Measurements from ENCODE around the gene PPA2. TPM values are rescaled to one million over a fixed set of nuclear protein-coding genes. Genes with fewer than 3 reads are reported as not detected.

PPA2 gene
- total and polyA plus RNA-seq, 2 donors (not counting 1 experiment from before 2014, with no cell fraction given) = 26.9 to 51.5 TPM

- WGBS (ENCODE audit: insufficient coverage) = 100% methylated on average over 1 of the region's 6 CpGs
- Histone ChIP-seq H3K4me3 (ENCODE audit: control extremely low read depth in 1 of 5, extremely low read depth in 1 of 5, insufficient read depth in 1 of 5, low read depth in 2 of 5, low read length in 4 of 5) (no peak overlapping the region), H3K27me3 (replicated peaks in 1 of 4; ENCODE audit: control extremely low read depth in 1 of 4, control insufficient read depth in 3 of 4, insufficient read depth in 4 of 4, low read length in 3 of 4) (no peaks in the 10 kb centered on the region), H4K20me1 (ENCODE audit: control insufficient read depth, insufficient read depth, low read length, poor library complexity, severe bottlenecking) (no peaks in the 10 kb centered on the region), H3K9me3 (ENCODE audit: control extremely low read depth in 1 of 3, control insufficient read depth in 2 of 3, insufficient read depth in 1 of 3, low read length in 2 of 3) (peaks cover 0 to 4% (median 0%) of the 10 kb centered on the region in 3 donors), H2AFZ (ENCODE audit: insufficient read depth, low read depth, low read length, poor library complexity, severe bottlenecking) (no peak overlapping the region), H3K36me3 (replicated peaks in 1 of 2; ENCODE audit: control extremely low read depth in 1 of 2, control insufficient read depth in 1 of 2, extremely low read depth in 1 of 2, insufficient read depth in 2 of 2, low read length in 1 of 2) (peaks cover 7 to 30% of the 10 kb centered on the region in 2 experiments), H3K9ac (ENCODE audit: low read length) (no peak overlapping the region), H3K79me2 (ENCODE audit: control insufficient read depth, insufficient read depth, low read length) (no peaks in the 10 kb centered on the region), H3K4me1 (ENCODE audit: control insufficient read depth in 2 of 2, insufficient read depth in 2 of 2, low read length in 2 of 2) (no peaks in the 10 kb centered on the region), H3K27ac (ENCODE audit: low read length in 2 of 2) (no peak overlapping the region), H3K4me2 (replicated peaks; ENCODE audit: low read depth, low read length, poor library complexity, severe bottlenecking) (no peak overlapping the region)
- H3K4me1 Mint-ChIP-seq = peaks cover 4% of the 10 kb centered on the region
- ChIA-PET CTCF (no interaction called here), POLR2A (no interaction called here)
- DNase-seq (no peak), ATAC-seq (ENCODE audit: low read depth) (no peak)
- intact Hi-C loops (cut with micrococcal nuclease) = no loop called here
- no peak for TF ChIP-seq CTCF (IDR thresholded peaks at IDR 0.05)
- no peak for TF ChIP-seq EZH2 (IDR thresholded peaks at IDR 0.05; ENCODE audit: borderline replicate concordance, insufficient read depth, low read depth, low read length, poor library complexity, severe bottlenecking)
- peaks cover 5% of the 10 kb centered on the region for H3K9me3 Mint-ChIP-seq (ENCODE audit: insufficient read depth)
- no peaks in the 10 kb centered on the region for H3K27me3 Mint-ChIP-seq
- H3K4me3 Mint-ChIP-seq = no peak overlapping the region
- H3K27ac Mint-ChIP-seq = no peak overlapping the region
Observed at GRCh38 chr4:105437637-105438036, 36.2 kb downstream of the PPA2 start.

- ChIA-PET CTCF (no interaction called here), POLR2A (no interaction called here)
- Mint-ChIP-seq H3K27ac (no peak overlapping the region), H3K4me3 (no peak overlapping the region), H3K27me3 (no peaks in the 10 kb centered on the region), H3K4me1 (peaks cover 4% of the 10 kb centered on the region), H3K9me3 (ENCODE audit: insufficient read depth) (peaks cover 5% of the 10 kb centered on the region)
- no peak for DNase-seq
- Histone ChIP-seq H2AFZ (ENCODE audit: insufficient read depth, low read depth, low read length, poor library complexity, severe bottlenecking) (no peak overlapping the region), H3K27me3 (replicated peaks in 1 of 4; ENCODE audit: control extremely low read depth in 1 of 4, control insufficient read depth in 3 of 4, insufficient read depth in 4 of 4, low read length in 3 of 4) (no peaks in the 10 kb centered on the region), H3K9ac (ENCODE audit: low read length) (no peak overlapping the region), H4K20me1 (ENCODE audit: control insufficient read depth, insufficient read depth, low read length, poor library complexity, severe bottlenecking) (no peaks in the 10 kb centered on the region), H3K27ac (ENCODE audit: low read length in 2 of 2) (no peak overlapping the region), H3K36me3 (replicated peaks in 1 of 2; ENCODE audit: control extremely low read depth in 1 of 2, control insufficient read depth in 1 of 2, extremely low read depth in 1 of 2, insufficient read depth in 2 of 2, low read length in 1 of 2) (peaks cover 7 to 33% of the 10 kb centered on the region in 2 experiments), H3K4me2 (replicated peaks; ENCODE audit: low read depth, low read length, poor library complexity, severe bottlenecking) (no peak overlapping the region), H3K79me2 (ENCODE audit: control insufficient read depth, insufficient read depth, low read length) (no peaks in the 10 kb centered on the region), H3K4me1 (ENCODE audit: control insufficient read depth in 2 of 2, insufficient read depth in 2 of 2, low read length in 2 of 2) (no peaks in the 10 kb centered on the region), H3K9me3 (ENCODE audit: control extremely low read depth in 1 of 3, control insufficient read depth in 2 of 3, insufficient read depth in 1 of 3, low read length in 2 of 3) (peaks cover 0 to 4% (median 0%) of the 10 kb centered on the region in 3 donors), H3K4me3 (ENCODE audit: control extremely low read depth in 1 of 5, extremely low read depth in 1 of 5, insufficient read depth in 1 of 5, low read depth in 2 of 5, low read length in 4 of 5) (no peak overlapping the region)
- no peak for ATAC-seq (ENCODE audit: low read depth)
- intact Hi-C loops (cut with micrococcal nuclease) = no loop called here
- TF ChIP-seq CTCF (IDR thresholded peaks at IDR 0.05) (no peak), EZH2 (IDR thresholded peaks at IDR 0.05; ENCODE audit: borderline replicate concordance, insufficient read depth, low read depth, low read length, poor library complexity, severe bottlenecking) (no peak)
Observed at GRCh38 chr4:105436414-105436813, 37.4 kb downstream of the PPA2 start.

All from B cell (primary cell).